GM18502 (cell line): ENCODE results near the gene GGACT.
"Not testable (repeated sequence)": the region's sequence is repeated elsewhere in the genome, so short reads cannot be mapped to it uniquely, and the experiment has no call there.

ENCODE experiments used
- ATAC-seq: cut with Tn5 transposase; IDR thresholded peaks from one replicate; pipeline ENCODE4 v1.9.1; 2021; ENCODE audit warnings: mild to moderate bottlenecking; ENCODE audit not compliant: unreplicated experiment, poor library complexity

GGACT gene

DNA sequence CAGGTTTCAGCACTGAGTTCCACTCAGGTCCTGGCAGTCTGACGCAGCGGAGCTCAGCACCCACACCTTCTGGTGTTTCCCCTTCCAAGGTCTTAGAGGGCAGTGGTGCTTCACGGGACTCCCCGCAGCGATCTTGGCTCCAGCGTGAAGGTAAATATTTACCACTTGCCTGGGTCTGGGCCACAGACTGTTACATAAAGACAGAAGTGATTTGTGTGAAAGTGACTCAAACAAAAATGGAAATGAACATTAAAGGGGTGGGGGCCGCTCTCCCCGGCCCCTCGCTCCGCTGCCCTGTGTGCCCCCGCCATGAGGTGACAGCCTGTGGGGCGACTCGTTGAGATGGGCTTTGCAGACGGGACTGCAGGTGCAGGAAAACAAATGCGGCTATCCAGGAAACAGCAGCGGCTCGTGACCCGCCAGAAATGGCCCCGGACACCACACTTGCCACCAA is 55.0 kb downstream of the GGACT start:
- no peak for ATAC-seq

DNA sequence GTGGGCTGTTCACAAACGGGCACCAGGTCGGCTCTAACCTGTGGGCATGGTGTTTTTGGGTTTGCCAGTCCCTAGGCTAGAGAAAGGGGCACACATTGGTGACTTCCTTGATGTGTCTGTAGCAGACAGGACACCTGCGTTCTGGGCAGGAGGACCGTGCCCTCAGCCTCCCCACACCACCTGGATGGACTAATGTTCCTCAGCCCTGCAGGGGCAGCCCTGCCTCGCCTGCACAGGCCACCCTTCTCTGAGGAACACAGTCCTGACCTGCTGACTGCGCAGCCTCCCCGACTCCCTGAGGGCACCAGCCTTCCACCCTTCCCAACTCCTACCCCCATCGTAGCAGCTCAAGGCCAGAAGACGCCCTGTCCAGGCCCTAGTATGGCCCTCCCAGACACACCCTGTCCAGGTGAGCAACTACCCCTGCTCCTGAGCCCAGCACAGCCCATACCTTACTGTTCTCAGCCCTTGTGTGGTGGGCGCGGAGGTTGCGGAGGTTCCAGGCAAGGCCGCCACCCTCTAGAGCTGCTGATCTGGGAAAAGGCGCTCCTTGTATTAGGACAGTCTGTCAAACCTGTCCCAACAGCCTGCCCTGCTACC is 55.7 kb downstream of the GGACT start:
- ATAC-seq: no peak

DNA sequence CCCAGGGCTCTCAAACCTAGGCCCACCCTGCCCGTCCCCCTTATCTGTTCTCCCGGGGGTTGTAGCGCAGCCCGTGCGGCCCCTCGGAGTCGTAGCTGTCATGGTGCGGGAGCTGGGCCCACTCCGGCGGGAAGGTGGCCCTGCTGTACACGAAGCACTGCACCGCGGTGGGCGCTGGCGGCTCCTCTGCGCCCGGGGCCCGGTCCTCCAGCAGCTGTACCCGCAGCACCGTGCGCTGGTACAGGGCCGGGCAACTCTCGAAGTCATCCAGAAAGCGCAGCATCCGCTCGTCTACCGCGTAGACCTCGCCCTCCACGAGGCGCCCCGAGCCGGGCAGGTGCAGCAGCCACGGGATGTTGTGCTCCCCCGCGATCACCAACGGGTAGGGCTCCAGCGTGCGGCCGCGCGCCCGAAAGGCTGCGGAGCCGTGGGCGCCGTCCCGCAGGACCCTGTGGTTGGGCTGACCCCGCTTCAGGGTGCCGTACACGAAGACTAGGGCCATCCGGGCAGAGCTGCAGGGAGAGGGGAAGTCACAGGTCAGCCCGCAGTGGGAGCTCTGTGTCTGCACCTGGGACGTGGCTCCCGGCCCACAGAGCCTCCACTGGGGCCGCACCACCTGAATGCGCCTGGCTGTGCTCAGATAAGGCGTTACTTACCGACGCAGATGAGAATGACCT is 56.4 kb downstream of the GGACT start:
- ATAC-seq: no peak

DNA sequence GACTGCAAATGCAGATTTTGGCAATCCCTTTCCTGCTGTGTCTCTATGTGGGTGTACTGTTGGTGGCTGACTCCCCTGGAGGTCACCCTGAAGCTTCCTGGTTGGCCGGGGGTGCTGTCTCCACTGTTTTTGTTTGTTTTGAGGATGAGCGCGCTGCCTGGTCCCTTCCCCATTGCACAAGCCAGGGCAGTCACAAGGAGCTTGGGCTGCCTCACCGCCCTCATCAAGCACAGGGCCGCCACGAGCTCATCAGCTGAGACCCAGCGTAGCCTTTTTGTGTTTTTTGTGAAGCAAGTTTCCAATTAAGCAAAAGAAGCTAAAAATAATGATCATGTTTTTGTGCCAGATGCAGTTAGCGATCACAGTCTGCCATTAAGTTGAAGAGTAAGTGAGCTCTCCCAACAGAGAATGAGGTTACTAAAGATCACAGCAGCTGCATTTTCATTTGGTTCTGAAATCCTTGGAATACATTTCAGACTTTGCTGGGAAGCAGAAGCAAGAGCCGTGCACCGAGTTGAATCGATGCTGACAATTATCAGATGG is 57.8 kb downstream of the GGACT start:
- no peak for ATAC-seq

DNA sequence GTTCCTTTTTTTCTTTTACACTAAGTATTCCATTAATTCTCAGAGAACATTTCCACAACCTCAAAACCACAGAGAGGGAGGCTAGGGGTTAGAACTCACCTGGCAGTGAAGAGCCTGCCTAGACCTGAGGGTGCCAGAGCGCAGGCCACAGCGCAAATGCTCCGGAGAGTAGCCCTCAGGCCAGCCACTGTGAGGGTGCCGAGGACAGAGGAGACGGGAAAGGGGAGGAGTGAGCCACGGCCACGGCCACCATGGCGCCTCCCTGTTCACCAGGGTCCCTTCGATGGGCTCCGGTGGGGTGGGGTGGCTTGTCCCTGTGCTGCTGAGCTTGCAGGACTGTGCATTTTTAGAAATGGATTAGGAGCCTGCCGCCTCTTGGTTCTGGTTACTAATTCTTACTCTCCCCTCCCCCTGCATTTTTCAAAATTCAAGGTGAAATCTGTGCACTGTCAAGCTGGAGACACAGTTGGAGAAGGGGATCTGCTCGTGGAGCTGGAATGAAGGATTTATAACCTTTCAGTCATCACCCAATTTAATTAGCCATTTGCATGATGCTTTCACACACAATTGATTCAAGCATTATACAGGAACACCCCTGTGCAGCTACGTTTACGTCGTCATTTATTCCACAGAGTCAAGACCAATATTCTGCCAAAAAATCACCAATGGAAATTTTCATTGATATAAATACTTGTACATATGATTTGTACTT is 58.8 kb downstream of the GGACT start:
- ATAC-seq: no peak

DNA sequence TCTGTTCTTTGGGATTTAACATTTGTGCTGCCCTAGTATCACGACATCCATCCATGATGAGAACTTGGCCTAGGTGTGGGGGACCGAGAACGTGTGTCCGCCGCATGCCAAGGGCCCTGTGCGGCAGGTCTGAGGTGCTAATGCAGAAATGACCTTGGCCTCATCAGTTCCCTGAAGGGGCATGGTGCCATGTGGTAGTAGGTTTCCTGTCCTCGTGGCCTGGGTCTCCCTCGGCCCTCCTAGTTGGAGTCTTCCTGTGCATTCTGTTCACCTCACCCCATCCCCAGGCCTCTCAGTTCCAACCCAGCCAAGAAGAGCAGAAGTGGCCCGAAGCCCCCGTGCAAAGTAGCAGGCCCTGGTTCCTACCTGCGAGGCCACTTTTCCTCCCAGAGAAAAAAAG is 59.8 kb downstream of the GGACT start:
- no peak for ATAC-seq

DNA sequence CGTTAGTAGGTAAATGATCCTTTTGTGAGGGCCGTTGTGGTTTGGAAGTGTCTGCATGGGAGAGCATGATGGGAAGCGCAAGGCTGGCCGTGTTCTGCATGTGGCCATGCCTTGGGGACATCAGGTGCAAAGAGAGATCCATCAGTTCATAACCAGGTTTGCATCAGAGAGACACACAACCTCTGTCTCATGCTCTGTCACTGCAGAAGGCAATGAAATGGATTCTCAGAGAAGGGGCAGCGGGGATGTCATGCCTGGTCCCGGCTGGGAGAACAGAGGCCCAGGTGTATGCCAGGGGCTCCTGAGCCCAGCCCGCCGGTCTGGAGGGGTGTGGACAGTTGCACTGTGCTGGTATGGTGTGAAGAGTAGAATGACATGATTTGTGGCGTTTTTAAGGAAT is 60.2 kb downstream of the GGACT start:
- ATAC-seq: no peak

DNA sequence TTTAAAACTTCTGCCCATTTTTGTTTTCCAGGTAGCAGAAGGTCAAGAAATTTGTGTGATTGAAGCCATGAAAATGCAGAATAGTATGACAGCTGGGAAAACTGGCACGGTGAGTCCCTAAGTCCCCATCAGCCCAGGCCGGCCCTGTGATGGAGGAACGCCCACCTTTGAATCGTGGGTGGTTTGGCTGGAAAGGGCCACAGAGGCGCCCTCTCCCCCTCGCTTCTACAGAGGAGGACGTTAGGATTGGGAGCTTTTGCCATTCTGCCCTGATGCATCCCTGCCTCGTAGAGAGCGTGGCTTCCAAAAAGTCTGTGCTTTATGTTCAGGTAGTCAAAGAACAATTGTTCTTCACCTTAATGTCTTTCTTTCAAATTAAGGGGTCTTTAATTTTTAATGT is 60.9 kb downstream of the GGACT start:
- no peak for ATAC-seq

DNA sequence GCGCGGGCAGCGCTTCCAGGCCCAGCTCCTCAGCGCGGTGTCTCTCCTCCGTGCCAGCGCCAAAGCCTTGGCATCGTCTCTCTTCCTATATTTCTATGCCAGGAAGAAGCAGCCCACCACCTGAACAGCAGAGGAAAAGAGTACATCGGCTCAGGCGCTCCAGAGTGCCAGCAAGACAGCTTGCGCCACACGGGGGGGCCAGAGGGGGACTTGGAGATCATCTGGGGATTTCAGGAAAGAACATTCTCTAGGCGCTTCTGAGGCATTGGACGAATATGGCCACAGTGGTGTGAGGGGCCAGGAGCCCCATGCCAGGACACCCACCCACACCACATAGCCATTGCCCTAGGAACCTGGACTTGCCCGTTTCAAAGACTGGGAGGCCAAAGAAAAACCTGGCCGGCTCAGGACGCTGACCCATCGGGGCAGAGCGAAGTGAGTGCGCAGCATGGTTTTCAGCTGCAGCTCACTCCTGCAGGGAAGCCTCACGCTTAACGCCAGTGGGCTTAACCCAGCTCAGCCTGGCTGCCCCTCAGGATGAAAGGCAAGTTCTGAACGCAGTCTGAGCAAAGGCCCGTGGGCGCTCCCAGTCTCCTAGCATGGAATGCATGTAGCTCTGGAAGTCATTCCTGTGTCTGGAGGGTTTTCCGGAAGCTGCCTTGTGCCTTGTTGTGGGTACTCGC is 62.1 kb downstream of the GGACT start:
- no peak for ATAC-seq

DNA sequence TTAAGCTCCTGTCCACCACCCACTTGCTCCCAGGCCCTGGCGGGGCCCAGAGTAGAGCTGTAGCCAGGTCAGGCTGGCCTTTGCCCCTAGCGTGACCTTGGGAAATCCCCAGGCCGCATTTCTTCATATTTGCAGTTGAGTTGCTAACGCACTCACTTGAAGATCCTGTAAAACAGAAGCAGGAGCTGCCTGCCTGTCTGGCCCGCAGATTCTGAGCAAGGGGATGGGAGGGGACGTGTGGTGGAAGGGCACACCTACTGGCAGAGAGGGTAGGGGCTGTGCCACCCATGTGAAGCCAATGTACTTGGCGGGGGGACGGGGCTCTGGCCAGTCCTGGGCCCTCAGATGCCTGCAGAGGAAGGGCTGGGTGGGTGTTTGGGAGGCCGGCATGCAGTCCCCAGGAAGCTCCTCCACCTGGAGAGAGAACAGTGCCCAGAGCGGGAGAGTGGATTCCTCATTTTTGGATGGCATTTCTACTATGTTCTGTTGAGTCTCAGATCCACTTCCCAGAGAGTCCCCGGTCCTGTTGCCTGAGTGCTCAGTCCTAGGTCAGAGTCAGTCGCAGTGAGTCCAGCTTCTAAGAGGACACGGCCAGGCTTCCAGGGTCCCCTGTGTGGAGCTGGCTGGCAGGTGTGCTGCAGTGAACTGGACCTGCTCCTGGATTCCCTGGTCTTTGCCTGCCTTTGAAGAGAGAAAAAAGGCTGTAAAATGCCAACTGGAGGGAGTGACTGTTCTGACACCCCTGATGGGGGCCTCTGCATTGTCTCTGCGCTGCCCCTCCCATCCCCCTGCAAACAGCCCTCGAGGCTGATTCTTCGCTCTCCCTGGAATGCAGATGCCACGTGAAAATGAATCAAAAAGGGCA is 62.9 kb downstream of the GGACT start:
- no peak for ATAC-seq

DNA sequence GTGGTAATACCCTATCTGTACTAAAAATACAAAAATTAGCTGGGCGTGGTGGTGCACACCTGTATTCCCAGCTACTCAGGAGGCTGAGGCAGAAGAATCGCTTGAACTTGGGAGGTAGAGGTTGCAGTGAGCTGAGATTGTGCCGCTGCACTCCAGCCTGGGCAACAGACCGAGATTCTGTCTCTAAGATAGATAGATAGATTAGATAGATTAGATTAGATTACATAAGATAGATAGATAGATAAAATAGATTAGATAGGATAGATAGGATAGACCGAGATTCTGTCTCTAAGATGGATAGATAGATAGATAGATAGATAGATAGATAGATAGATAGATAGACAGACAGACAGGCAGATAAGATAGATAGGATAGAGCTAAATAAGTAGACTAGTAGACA is 63.9 kb downstream of the GGACT start:
- ATAC-seq: not testable (repeated sequence)

DNA sequence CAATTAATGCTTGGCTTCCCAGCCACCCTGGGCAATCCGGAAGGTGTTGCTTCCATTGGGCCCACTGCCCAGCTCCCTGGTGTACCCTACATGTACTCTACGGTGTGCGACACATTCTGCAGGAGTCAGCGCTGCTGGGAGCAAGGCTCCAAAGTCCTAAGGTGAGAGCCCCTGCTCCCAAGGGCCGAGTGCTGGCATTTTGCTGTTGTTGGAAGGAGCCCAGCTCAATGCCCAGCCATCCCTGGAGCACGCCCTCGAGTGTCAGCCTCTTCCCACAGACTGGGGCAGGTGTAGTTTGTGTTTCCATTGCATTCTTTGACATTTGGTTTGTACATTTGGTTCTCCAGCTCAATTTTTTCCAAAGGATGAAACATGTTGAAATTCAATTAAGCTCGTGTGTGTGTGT is 64.6 kb downstream of the GGACT start:
- no peak for ATAC-seq

DNA sequence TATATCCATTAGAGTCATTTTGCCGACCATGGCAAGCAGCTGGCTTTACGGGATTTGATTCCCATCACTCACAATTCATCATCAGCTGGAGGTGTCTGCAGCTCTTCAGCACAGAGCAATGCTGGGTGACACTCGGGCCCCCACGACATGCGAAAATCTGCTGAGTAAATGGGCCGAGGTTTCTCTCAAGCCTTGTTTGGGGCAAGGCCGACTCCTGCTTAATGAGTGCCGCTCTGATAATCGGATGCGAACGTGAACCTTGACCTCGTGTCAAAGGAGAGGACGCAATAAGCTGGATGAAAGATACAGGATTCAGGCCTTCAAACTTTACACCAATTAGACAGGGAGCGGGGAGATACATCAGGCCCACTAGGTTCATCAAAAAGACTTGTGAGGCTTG is 65.2 kb downstream of the GGACT start:
- ATAC-seq: no peak

DNA sequence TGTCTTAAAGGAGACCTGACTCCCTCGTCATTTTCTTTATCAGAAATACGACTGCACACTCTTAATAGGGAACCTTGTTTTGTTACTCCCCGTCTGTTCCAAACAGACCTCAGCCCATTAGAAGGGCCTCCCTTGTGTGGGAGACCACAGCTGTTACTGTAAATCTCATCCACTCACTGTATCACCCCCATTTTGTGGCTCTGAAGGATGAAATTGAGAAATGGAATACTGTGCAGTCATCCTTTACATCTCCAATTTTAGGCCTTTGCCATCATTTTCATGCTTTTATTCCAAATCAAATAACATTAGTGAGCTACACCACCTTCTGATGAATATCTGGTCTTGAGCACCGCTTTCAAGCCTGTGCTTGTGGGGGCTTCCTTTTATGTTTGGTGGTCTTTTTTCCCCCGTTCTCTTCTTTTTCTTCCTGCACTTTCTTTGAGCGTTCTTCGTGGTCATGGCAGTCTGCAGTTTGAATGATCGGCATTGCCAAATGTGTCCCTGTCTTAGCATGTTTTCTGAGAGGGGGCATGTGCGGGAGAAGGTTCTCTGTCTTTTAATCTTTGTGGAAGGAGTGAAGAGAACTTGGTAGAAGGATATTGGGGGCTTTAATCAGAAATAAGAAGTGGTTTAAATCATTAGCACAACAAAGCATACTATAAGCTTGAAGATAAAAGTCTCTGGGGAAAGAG is 65.8 kb downstream of the GGACT start:
- no peak for ATAC-seq

DNA sequence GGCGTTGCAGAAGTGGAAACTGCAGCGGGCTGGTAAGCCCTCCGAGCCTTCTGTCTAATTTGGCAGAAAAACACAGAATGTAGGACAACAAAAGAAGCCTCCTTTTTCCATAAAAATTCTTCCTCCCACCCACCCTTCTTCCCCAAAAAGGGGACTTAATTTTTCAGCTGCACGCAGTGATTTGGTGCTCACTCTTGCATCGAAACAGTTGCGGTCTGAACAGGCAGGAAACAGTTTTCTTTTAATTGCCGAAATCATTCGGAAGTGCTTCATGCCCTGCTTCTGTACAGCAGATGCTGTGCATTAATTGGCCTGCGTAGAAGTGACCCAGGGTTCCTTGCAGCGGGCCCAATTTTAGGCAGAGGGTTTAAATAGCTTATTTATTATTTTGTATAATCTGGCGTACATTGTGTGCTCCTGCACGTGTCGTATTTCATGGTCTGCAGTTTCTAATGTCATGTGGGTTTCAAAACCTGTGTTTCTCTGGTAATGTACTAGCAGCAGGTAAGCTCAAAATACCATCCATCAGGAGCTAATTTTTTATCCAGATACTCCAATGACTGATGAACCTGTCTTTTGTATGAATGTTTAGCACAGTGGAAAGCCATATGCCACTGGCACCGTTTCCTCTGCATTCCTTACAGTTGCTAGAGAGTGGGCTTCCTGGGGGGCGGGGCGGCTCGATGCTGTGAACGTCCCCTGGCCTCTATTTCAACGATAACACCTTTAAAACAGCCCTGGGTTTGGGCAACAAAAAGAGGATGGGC is 66.6 kb downstream of the GGACT start:
- peak; percentile 44 for ATAC-seq

DNA sequence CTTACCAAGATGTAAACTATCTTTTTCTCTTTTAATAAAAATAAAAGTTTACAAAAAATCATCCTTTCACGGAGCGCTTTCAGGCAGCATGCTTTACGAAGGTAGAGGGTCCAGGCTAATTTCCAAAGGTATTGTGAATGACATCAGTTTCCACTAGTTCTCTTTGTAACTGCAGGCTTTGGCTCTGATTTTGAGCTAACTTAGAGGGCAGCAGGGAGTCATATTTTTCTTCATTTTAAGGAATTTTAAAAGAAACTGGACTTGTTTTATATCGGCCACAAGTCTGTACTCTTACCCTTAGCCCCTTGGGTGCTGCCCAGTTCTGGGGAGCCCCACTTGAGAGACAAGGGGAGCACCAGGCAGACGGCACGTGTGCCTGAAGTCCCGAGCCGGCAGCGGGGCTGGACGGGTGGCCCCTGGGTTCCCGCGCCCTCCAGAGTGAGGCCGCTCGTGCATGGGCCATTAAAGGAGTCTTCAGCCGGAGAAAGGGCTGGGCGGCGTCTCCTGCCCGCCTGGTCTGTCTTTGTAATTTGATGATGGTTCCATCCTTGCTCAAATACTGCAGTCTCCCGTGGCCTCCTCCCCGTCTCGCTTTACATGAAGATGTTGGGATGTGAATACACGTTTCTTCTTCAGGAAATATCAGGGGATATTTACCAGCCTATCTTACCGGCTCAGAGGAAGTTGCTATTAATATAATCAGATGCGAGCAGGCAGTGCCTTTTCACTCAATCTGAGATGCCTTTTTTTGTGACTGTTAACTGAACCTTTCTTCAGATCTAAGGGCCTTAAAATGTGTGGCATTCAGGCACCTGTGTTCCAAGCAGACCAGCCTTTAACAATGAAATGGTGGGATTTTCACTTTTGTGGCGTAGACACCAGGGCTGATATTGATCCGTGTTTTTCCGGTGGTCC is 67.4 kb downstream of the GGACT start:
- no peak for ATAC-seq

DNA sequence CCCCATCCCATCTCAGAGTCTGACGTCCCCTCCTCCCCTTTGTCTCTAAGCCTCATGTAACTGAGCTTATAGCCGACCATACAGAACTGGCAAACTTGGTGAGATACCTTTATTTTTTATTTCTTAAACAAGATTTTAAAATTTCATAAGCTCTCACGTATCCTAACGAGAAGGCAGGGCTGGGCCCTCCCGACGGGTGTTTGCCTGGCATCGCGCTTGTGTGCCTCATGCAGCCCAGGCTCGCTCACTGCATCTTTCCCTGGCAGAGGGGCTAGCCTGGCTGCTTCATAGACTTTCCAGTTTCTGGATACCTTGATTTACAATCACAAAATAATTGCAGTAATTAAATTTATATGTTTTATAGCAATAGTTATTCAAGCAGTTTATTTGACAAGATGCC is 69.0 kb downstream of the GGACT start:
- no peak for ATAC-seq
